GOT3 (cell line): ENCODE data around the gene GANAB.
A peak's percentile ranks its signal among the peaks of the same experiment; 100 is the strongest.
"Not testable (repeated sequence)": the region's sequence is repeated elsewhere in the genome, so short reads cannot be mapped to it uniquely, and the experiment has no call there.

Source experiments
- DNase-seq: peaks from one replicate; lab custom pipeline; 2025; ENCODE audit warnings: mixed read lengths; lab: John Stamatoyannopoulos, UW

The GANAB gene

DNA sequence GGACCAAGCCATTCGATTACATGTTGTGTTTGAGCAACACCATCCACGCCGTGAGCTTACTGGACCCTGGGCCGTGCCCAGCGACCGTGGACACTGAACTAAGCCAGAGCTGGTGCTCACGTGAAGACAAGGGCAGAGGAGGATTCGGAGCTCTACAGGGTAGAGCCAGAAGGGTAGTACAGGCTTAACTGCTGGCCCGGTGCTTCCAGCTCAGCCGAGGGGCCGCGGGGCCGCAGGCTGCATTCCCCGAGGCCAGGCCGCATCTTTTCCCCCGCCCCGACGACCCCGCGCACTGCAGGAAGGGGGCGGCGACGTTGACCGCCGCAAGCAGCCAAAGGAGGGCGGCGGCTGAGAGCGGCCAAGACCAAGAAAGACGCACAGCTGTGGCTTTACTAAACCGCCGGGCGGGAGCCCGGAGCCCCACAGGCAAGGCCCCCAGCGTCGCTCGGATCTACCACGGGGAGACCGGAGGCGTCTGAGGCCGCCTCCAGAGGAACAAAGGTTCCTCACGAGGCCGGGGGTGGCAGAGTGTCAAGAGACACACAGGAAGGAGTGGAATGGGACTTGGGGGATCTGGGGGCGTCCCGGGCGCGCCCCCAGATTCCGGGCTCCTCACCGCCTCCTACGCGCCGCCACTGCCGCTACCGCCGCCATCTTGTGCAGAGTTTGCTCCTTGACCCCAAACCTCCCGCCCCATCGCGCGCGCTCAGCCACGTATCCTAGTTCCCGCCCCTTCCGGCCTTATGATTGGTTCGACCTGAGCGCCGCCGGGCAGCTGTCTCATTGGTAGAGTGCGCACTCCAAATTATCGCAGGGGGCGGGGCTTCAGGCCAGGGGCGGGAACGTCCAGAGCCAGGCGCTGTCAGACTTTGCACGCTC, at the start of gene GANAB:
Gene GANAB (minus strand): TSS at position 668 of the 879 bp plus-strand sequence. CDS start 14 bp downstream, at position 654.
- peak; percentile 92 for DNase-seq

DNA sequence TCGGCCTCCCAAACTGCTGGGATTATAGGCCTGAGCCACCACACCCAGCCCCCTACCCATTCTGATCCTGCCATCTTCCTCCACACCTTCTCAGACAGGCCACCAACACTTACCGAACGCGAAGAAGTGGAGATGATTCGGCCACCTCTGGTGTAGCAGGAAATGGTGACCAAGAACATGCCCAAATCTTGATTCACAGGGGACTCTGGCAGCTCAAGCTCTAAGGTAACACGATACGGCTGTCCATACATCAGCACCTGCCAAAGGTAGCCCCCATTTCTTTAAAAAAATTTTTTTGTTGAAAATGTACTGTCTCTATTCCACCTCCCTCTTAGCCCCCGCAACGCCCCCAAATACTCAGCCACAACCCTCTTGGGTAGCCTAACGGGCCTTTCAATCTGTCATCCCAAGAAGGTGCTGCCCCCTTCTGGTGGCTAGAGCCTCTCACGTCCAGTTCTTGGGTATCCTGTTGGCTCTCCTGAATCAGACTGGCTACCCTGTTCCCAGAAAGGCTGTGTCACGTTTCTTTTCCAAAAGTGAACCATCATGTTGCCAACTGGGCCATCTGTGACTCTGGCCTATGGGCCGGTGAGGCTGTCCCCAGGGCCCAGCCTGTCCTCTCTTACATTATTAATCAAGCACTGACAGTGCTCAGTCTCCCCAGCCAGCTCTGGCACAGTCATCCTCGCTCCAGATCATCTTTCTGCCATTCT, 48.2 kb upstream of the GANAB start:
- DNase-seq: no peak

DNA sequence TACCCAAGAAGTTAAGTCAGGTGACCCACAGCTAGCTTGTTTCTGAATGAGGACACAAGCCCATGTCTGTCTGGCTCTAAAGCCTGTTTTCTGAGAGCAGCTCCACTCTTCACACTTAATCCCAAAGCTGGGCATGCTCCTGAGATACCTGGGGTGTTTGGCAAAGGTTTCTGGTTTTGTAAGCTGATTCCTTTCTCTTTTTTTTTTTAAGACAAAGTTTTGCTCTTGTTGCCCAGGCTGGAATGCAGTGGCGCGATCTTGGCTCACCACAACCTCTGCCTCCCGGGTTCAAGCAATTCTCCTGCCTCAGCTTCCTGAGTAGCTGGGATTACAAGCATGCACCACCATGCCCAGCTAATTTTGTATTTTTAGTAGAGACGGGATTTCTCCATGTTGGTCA, 47.2 kb upstream of the GANAB start:
- DNase-seq: not testable (repeated sequence)

DNA sequence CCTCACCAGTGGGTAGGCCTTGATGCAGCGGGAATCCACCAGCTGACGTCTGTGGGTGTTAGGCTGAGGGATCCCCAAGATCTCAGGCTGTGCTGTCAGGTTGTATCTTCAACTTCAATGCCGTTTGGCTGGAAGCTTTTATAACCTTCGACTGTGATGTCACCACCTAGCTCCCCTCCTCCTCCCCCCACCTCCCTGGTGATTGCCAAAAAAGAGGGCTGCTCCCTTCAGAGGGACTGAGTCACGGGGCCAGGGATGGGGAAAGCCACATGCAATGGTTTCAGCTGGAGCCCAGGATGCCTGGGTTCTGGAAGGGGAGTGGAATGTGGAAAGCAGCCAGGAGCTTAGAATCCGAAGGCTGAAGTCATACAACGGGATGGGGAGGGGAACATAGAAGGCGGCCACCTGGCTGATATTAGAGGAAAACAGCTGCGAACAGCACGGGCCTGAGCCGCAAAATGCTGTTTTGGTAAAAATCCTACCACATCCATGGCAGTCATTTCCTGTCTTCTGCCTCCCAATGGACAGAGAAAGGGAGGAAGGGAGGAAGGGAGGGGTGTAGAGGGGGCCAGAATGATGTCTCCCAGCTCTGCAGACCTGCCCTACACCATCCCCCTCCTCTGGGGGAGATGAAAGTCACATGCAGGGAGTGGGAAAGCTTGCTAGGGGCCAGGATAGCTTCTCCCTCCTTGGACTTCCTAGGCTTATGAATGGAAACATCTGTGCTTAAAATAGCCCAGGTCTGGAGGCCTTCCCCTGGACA, 43.2 kb upstream of the GANAB start, which contains the start of gene LRRN4CL:
Gene LRRN4CL (minus strand): TSS at position 110 of the 763 bp plus-strand sequence. CDS start 1,022 bp downstream, outside the sequence.
- DNase-seq: peak; percentile 21

DNA sequence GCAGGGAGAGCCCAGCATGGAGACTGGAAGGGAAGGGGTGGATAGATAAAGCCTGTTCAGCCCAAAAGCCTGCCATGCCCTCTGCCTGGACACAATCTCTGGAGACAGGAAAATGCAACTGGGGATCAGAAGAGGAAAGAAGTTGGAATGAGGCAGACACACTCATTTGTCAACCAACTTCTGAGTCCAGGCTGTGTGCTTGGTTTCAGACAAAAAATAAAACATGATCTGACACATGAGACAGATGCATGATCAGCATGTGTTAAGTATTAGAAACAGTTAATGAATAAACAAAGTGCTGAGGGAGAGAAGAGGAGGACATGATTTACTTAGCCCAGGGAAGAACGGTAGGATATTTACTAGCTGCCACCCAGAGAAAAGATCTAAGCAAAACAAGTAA, 42.1 kb upstream of the GANAB start:
- no peak for DNase-seq

DNA sequence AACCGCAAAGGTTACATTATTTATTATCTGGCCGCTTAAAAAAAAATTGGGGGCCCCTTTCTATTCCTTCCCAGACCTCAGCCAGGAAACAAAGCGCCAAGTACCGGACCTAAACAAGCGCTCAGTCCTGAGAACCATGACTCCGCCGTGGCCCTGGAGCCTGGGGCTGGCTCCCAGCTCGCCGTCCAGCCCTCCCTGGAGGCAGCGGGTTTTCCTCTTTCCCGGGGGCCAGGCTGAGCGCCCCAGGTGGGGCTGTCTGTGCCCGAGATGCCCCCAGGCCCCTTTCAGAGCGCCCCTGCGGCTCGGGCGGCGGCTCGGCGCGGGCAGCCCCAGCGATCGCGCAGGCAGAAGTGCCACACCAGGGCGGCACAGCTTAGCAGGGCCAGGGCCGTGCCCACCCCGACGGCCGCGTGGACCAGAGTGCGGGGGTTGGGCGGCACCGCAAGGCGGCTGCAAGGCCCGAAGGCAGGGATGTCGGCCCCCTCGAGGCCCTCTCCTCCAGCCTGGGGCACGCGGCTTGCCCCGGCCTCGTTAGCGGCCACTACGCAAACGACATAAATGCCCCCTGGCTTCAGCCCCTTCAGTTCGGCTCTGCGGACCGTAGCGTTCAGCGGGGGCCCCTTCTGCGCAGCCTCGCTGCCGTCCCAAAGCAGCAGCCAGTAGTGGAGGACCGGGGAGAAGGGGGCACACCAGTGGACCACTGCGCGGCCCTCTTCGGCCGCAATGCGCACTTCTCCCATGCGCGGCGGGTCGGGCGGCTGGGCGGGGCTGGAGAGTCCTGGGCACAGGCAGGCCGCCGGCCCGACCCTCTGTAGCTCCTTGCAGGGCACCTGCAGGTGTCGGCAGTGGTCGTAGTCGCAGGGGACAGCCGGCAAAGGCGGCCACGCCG, 41.3 kb upstream of the GANAB start:
- DNase-seq: no peak

DNA sequence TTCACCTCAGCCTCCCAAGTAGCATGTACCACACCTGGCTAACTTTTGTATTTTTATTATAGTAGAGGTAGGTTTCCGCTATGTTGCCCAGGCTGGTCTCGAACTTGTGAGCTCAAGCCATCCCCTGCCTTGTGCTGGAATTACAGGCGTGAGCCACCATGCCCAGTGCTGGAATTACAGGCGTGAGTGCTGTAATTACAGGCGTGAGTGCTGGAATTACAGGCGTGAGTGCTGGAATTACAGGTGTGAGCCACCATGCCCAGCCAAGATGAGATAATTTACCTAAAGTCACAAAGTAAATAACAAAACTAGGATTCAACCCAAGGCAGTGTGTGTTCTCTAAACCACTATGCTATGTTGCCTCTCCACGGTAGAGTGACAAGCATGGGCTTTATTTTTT, 36.1 kb upstream of the GANAB start:
- DNase-seq: no peak

DNA sequence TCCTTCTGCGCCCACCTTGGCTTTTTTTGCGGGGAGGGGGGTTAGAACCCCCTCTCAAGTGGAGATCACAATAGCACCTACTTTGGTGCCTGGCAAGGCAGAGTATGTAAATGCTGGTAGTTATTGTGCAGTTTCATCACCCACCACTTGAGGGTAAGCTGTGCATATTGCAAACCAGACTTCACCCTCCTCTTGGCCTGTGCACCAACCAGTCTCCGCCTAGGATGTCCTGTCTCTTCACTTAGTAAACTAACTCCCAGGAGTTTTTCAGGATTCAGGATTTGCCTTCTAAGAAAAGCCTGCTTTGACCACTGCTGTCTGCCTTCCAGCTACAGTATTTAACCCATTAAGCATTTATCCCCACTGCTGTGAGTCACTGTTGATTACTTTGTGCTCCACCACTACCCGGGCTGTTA, 34.4 kb upstream of the GANAB start:
- peak; percentile 21 for DNase-seq

DNA sequence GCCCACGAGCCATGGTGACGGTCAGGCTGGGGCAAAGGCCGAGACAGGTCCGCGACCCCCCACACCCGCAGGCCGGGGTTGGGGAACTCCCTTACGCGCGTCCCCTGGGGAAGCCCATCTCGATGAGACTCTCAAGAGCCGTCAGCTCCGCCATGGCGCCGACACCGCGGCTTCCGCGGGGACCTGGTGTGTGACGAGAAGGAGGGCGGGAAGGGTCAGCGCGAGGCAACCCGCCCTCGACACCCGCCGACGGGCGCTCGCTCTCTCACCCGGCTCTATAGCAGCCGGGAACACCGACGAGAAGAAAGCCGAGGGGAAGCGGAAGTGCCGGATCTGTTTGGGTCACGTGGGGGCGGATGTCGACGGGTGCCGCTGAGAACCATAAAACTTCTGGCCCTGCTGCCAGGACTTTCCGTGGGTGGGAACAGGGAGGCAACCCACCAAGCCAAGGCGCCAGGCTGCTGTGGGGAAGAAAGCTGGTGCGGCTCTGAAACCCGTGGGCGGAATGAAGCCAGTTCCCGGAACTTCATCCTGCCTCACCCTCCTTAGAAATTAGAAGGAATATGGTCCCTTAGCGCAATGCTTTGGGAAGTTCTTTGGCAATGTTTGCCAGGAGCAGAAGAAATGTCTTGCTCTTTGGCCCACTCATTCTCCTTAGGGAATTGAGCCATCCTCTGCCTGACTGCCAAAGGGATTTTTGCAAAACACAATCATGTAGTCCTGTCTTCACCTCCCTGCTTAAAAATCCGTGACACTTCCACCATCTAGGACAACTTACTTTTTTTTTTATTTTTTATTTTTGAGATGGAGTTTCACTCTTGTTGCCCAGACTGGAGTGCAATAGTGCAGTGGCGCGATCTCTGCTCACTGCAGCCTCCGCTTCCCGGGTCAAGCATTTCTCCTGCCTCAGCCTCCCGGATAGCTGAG, 32.6 kb upstream of the GANAB start, which contains the start of gene UBXN1:
Gene UBXN1 (minus strand): TSS at position 304 of the 927 bp plus-strand sequence. CDS start 150 bp downstream, at position 154.
- peak; percentile 68 for DNase-seq

DNA sequence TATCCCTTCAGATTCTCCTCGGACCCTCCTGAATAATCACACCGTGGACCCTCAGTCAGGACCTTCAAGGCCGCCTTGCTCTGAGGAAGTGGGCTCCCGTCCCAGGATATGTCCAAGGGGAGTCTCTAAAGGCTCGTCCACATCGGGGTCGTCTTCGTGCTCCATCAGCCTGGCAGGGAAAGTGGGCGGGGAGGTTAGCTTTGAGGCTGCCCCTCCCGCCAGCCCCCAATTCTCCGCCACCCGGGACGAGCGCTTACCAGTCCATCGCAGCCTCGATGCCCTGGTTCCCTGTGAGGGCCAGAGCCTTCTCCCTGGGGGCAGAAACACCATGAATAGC, 32.0 kb upstream of the GANAB start:
- no peak for DNase-seq

DNA sequence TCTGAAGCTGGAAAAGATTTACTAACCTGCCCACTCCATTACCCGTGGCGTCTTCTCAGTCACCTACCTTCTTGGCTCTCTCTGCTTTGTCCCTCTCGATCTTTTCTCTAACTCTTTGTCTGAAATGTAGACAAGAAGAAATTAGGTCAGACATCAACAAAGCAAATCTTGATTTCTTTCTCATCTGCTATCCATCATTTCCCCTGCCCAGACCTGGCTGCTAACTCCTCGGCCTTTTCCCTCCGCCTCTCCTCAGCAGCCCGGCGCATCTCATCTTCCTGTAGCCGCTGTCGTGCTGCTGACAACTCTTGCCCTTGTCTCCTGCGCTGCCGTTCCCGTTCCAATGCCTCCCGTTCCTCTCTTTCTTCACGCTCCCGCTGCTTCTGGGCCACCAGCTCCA, 31.3 kb upstream of the GANAB start:
- DNase-seq: no peak

DNA sequence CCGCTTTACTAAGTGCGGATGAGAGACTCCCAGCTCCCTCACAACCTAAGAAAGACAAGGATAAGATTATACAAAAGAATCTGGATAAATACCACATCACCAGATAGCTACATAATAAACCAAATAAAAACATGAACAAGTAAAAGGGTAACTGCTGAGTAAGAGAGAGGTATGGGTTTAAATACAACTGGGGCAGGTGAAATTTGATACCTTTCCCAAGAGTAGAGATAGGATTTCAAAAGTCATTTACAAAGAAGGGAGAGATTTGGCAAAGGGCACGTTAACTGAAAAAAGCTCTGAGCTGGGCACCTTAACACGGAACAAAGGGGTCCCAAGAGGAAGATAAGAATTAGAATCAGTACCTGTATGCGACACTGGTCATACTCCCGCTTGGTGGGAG, 30.7 kb upstream of the GANAB start:
- no peak for DNase-seq

DNA sequence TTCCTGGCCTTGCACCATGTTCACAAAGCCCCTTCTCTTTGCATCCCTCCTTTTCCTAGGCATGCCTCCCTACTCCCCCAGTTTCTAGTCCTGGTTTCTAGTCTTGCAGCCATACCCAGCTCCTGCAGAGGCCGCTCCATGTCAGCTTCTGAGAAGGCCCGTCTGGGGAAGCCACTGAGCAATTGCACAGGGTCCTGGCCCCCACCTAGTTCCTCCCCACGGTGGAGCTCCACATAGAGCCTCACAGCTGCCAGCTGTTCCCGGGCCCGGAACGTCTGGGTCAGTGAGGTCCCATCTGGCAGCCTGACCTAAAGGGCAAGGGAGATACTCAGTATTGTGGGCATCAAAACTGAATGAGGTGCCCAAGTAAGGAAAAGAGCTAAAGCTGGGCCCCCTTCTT, 30.3 kb upstream of the GANAB start:
- DNase-seq: no peak

DNA sequence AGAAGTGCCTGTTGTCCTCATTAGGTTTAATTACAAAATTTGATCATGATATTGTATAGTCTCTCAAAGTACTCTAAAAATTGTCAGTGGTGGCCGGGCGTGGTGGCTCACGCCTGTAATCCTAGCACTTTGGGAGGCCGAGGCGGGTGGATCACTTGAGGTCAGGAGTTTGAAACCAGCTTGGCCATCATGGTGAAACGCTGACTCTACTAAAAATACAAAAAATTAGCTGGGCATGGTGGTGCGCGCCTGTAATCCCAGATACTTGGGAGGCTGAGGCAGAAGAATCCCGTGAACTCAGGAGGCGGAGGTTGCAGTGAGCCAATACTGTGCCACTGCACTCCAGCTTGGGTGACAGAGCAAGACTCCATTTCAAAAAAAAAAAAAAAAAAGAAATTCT, 29.0 kb upstream of the GANAB start:
- not testable (repeated sequence) for DNase-seq

DNA sequence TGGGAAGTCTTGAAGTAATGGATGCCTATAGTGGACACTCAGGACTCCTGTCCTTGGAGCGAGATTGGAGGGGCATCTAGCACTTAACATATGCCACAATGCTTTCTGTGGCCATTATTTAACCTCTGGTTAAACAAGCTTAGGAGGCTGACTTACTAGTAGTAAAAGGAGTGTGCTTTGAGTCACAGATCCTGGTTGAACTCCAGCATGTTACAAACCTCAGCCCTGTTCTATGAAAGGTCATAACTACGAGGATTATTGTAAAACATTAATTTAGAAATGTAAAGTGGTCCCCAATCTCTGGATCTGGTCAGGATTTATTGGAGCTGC, 26.7 kb upstream of the GANAB start:
- no peak for DNase-seq

DNA sequence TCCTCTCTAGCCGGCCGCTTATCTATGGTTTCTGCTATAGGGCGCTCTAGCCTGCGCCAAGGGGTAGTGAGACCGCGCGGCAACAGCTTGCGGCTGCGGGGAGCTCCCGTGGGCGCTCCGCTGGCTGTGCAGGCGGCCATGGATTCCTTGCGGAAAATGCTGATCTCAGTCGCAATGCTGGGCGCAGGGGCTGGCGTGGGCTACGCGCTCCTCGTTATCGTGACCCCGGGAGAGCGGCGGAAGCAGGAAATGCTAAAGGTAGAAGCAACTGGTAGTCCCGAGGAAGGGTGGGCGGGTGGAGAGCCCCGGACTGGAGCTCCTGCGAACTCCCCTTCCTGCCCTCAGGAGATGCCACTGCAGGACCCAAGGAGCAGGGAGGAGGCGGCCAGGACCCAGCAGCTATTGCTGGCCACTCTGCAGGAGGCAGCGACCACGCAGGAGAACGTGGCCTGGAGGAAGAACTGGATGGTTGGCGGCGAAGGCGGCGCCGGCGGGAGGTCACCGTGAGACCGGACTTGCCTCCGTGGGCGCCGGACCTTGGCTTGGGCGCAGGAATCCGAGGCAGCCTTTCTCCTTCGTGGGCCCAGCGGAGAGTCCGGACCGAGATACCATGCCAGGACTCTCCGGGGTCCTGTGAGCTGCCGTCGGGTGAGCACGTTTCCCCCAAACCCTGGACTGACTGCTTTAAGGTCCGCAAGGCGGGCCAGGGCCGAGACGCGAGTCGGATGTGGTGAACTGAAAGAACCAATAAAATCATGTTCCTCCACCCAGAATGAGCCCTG, 25.4 kb upstream of the GANAB start, which contains the start of the genes LBHD1 and UQCC3:
Gene LBHD1 (minus strand): TSS at position 660 of the 782 bp plus-strand sequence. CDS start 2,236 bp downstream, outside the sequence.
Gene UQCC3 (plus strand): TSS at position 66 of the 782 bp plus-strand sequence. CDS start 73 bp downstream, at position 139.
- no peak for DNase-seq

DNA sequence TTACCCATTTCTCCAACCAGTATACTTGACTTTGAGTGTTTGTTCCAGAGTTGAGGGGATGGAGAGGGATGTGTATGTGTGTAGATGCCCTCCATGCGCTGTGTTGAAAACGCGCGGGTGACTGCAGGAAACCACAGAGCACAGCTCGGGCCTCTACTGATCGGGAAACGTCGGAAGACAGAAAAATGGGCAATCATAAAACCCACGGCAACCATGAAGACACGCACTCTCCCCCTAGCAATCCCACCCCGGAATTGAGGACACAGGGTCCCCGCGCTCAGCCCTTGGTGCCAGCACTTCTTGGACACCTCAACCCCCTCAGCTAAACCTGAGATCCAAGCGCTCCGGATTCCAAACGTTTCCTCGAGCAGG, 24.8 kb upstream of the GANAB start:
- peak; percentile 37 for DNase-seq

DNA sequence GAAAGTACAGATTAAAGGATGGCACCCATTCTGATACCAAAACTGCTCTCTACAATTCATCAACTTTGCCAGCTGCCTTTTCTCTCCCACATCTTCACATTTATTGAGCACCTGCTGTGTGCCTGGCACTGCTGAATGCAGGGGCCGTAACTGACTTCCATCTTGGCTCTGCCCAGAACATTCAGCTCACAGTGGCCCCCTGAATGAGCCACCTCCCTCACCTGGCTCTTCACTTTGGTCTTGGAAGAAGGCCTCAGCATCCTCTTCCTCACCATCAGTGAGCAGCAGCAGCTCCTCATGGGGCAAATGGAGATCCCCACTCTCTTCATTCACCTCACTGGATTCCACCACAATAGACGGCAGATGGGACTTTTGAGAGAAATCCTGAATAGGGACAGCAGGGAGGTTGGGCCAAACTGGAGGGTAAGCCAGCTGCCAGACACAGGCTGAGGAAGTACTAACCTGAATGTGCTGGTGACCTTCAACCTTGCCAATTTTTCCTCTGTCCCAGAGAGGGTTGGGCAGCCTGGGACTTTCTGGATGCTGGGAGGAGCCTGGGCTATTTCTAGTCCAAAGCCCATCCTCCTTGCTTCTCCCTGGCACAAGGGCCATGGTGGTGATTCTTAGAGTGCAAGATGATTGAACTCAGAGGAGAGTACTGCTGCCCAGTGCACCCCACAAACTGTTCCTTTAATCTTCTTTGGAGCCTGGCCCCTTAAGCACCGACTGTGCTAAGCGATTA, 23.2 kb upstream of the GANAB start:
- no peak for DNase-seq

DNA sequence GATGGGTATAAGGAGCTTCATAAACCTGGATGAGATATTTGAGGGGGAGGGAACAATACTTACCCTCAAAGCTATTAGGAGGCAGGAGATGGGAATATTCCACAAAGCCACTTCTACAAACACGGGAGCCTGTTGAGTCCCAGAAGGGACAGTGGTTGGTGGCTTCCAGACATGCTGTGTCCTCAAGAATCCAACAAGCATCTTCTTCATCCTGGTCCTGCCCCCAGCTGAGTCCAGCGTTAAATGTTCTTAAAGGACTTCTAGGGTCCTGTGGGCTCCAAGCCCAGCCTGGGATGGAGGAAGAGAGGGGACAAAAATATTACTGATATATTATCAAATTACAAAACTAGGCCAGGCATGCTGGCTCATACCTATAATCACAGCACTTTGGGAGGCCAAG, 21.0 kb upstream of the GANAB start:
- no peak for DNase-seq
